Ishikawa (cell line): ENCODE data around the gene ROBO1.

Experiments
- CEBPB ChIP-seq: IDR thresholded peaks from 2 replicates; pipeline ENCODE4 v1.6.1; 2012
- CREB1 ChIP-seq: IDR thresholded peaks from 2 replicates; pipeline ENCODE4 v1.6.1; 2012; ENCODE audit warnings: low read depth
- EGR1 ChIP-seq: IDR thresholded peaks from 2 replicates; pipeline ENCODE4 v1.6.1; 2012
- EP300 ChIP-seq: IDR thresholded peaks from 2 replicates; pipeline ENCODE4 v1.6.1; 2012; ENCODE audit warnings: borderline replicate concordance
- FOXM1 ChIP-seq: IDR thresholded peaks from 2 replicates; pipeline ENCODE4 v1.6.1; 2012; ENCODE audit warnings: low read depth, borderline replicate concordance
- NFIC ChIP-seq: IDR thresholded peaks from 2 replicates; pipeline ENCODE4 v1.6.1; 2012
- RAD21 ChIP-seq: IDR thresholded peaks from 2 replicates; pipeline ENCODE4 v1.6.1; 2012; ENCODE audit warnings: low read depth
- TAF1 ChIP-seq: IDR thresholded peaks from 2 replicates; pipeline ENCODE4 v1.6.1; 2012; ENCODE audit warnings: low read depth, mild to moderate bottlenecking
- TCF12 ChIP-seq: IDR thresholded peaks from 2 replicates; pipeline ENCODE4 v1.6.1; 2012; ENCODE audit warnings: low read depth
- TEAD4 ChIP-seq: IDR thresholded peaks from 2 replicates; pipeline ENCODE4 v1.6.1; 2012
- YY1 ChIP-seq: IDR thresholded peaks from 2 replicates; pipeline ENCODE4 v1.6.1; 2012; ENCODE audit warnings: low read depth
- ZBTB7A ChIP-seq: IDR thresholded peaks from 2 replicates; pipeline ENCODE4 v1.6.1; 2012; ENCODE audit warnings: low read depth
- TF ChIP-seq, protein P1 (sequence below): IDR thresholded peaks from 2 replicates; pipeline ENCODE4 v1.6.1; 2012; ENCODE audit warnings: low read depth, mild to moderate bottlenecking
- TF ChIP-seq, protein P2 (sequence below): IDR thresholded peaks from 2 replicates; pipeline ENCODE4 v1.6.1; 2012
- TF ChIP-seq, protein P3 (sequence below): IDR thresholded peaks from 2 replicates; pipeline ENCODE4 v1.6.1; 2012

ROBO1 gene

DNA sequence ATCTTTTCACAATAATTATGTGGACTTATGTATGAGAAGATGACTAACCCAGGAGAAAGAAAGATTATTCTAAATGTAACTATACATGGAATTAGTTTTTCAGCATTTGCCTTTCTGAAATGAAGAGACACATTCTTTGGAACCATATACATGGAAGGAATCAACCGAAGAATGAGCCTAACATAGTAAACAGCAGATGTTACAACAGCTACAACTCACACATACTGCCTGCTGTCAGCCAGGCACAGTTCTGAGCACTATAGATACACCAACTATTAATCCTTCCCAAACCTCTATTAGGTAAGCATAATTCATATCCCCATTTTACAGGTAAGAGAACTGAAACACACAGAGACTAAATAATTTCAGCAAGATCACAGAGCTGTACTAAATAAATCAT lies 840.0 kb downstream of the ROBO1 start:
- TF ChIP-seq ZBTB7A: no peak
- TF ChIP-seq CEBPB: no peak
- TF ChIP-seq FOXM1: no peak
- no peak for TF ChIP-seq RAD21
- TF ChIP-seq EP300: no peak
- TF ChIP-seq TCF12: no peak
- no peak for TF ChIP-seq CREB1
- TF ChIP-seq, protein P1, sequence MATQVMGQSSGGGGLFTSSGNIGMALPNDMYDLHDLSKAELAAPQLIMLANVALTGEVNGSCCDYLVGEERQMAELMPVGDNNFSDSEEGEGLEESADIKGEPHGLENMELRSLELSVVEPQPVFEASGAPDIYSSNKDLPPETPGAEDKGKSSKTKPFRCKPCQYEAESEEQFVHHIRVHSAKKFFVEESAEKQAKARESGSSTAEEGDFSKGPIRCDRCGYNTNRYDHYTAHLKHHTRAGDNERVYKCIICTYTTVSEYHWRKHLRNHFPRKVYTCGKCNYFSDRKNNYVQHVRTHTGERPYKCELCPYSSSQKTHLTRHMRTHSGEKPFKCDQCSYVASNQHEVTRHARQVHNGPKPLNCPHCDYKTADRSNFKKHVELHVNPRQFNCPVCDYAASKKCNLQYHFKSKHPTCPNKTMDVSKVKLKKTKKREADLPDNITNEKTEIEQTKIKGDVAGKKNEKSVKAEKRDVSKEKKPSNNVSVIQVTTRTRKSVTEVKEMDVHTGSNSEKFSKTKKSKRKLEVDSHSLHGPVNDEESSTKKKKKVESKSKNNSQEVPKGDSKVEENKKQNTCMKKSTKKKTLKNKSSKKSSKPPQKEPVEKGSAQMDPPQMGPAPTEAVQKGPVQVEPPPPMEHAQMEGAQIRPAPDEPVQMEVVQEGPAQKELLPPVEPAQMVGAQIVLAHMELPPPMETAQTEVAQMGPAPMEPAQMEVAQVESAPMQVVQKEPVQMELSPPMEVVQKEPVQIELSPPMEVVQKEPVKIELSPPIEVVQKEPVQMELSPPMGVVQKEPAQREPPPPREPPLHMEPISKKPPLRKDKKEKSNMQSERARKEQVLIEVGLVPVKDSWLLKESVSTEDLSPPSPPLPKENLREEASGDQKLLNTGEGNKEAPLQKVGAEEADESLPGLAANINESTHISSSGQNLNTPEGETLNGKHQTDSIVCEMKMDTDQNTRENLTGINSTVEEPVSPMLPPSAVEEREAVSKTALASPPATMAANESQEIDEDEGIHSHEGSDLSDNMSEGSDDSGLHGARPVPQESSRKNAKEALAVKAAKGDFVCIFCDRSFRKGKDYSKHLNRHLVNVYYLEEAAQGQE: no peak
- no peak for TF ChIP-seq TEAD4
- TF ChIP-seq, protein P2, sequence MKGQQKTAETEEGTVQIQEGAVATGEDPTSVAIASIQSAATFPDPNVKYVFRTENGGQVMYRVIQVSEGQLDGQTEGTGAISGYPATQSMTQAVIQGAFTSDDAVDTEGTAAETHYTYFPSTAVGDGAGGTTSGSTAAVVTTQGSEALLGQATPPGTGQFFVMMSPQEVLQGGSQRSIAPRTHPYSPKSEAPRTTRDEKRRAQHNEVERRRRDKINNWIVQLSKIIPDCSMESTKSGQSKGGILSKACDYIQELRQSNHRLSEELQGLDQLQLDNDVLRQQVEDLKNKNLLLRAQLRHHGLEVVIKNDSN: no peak
- TF ChIP-seq TAF1: no peak
- no peak for TF ChIP-seq YY1
- TF ChIP-seq, protein P3, sequence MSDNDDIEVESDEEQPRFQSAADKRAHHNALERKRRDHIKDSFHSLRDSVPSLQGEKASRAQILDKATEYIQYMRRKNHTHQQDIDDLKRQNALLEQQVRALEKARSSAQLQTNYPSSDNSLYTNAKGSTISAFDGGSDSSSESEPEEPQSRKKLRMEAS: no peak
- TF ChIP-seq EGR1: no peak
- TF ChIP-seq NFIC: no peak

DNA sequence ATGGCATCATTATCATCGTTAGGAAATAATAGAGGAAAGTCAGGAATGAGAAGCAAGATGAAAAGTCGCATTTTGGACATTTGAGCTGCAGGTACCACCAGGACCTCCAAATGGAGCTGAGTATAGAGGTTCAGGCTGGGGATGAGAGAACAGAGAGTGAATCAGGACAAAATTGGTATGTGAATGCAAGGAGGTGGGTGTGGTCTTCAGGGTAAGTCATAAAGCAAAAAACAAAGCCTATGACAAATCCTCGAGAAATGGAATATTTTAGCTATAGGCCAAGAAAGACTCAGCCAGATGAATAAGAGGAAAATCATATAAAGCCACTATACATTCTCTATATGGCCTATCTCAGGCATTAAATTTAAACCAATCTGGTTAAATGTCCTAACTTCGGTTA lies 841.3 kb downstream of the ROBO1 start:
- no peak for TF ChIP-seq EGR1
- TF ChIP-seq, protein P2: no peak
- no peak for TF ChIP-seq YY1
- TF ChIP-seq TEAD4: no peak
- no peak for TF ChIP-seq CREB1
- TF ChIP-seq CEBPB: no peak
- no peak for TF ChIP-seq TCF12
- TF ChIP-seq ZBTB7A: no peak
- TF ChIP-seq, protein P1: no peak
- TF ChIP-seq FOXM1: no peak
- no peak for TF ChIP-seq NFIC
- TF ChIP-seq EP300: no peak
- TF ChIP-seq TAF1: no peak
- TF ChIP-seq, protein P3: no peak
- TF ChIP-seq RAD21: no peak

DNA sequence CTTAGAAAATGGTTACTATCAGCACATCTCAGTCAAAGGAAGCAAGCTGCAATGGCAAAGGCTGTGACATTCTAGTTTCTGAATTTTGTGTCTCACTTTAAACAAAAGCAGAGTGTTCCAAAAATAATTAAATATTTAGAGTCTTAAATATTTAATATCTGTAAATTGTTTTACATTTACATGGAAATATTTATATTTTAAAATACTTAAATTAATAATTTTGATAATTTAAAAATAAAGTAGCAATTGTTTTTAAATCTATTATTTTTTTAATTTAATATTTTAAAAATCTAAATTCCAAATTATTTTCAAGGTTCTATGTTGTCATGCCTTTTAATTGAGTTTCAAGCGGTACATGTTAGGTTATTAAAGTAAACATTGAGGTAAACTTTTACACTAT lies 843.1 kb downstream of the ROBO1 start:
- no peak for TF ChIP-seq CEBPB
- TF ChIP-seq, protein P2: no peak
- TF ChIP-seq, protein P3: no peak
- TF ChIP-seq NFIC: no peak
- no peak for TF ChIP-seq TCF12
- no peak for TF ChIP-seq FOXM1
- no peak for TF ChIP-seq ZBTB7A
- TF ChIP-seq TEAD4: no peak
- TF ChIP-seq, protein P1: no peak
- no peak for TF ChIP-seq RAD21
- TF ChIP-seq EP300: no peak
- TF ChIP-seq TAF1: no peak
- no peak for TF ChIP-seq YY1
- no peak for TF ChIP-seq CREB1
- no peak for TF ChIP-seq EGR1
